HepG2 (cell line): ENCODE data around the gene MGLL. TPM values are rescaled to one million over a fixed set of nuclear protein-coding genes. Genes with fewer than 3 reads are reported as not detected.

Experiments
- ATAC-seq: fragments of 200-7000 bp; cut with Tn5 transposase; 3 replicates; pipeline ENCODE4 v1.9.1; 2020; ENCODE audit warnings: mild to moderate bottlenecking, moderate library complexity
- BruUV-seq: library from RNA; stranded (reverse); fragments of 400-500 nt; replicated peaks from 2 replicates; lab custom pipeline; 2021; lab: Mats Ljungman, UMichigan
- CTCF ChIA-PET: fragments of 300-600 bp; formaldehyde crosslinking; extraction: SDS; loops from one replicate; lab custom pipeline; 2021; ENCODE audit warnings: low total read pairs, inconsistent platforms, low intra/inter-chr PET ratio; lab: Yijun Ruan, JAX
- POLR2A ChIA-PET: fragments of 350-600 bp; sonication (Branson Sonifier 250); formaldehyde crosslinking; loops from one replicate; lab custom pipeline; 2020; ENCODE audit warnings: antibody characterized with exemption, inconsistent platforms; lab: Yijun Ruan, JAX
- DNase-seq: peaks from one replicate; pipeline ENCODE4 v3.0.0-alpha.2; 2015; ENCODE audit warnings: low spot score
- FAIRE-seq: peaks from 3 replicates; lab custom pipeline; 2011; peaks lifted over from hg19 to GRCh38; lab: Jason Lieb, UNC
- H2AFZ ChIP-seq: one replicate; pipeline ENCODE4 v1.6.1; 2011; ENCODE audit warnings: low read length, inconsistent platforms
- H3K27ac ChIP-seq: fragments of 300-600 bp; 3 replicates; pipeline ENCODE4 v1.8.0; 2011; ENCODE audit warnings: mixed run types, mild to moderate bottlenecking, mixed read lengths, low read length, inconsistent platforms; ENCODE audit not compliant: insufficient read depth; ENCODE audit errors: extremely low read length
- H3K27me3 ChIP-seq, 2 experiments: fragments of 200-600 bp in 1 of 2; 2 replicates in 1 of 2; 3 replicates in 1 of 2; pipeline versions ENCODE4 v1.6.0 to v1.8.0; 2011; ENCODE audit warnings: low read length in 2 of 2, mild to moderate bottlenecking in 2 of 2, moderate library complexity in 2 of 2, inconsistent platforms in 1 of 2; ENCODE audit not compliant: insufficient read depth in 2 of 2, control insufficient read depth in 1 of 2
- H3K36me3 ChIP-seq, 2 experiments: fragments of 200-600 bp in 1 of 2; replicated peaks in 1 of 2; 2 replicates in 1 of 2; 3 replicates in 1 of 2; pipeline versions ENCODE4 v1.5.1 to v1.8.0; 2011; ENCODE audit warnings: low read length in 2 of 2, inconsistent platforms in 1 of 2; ENCODE audit not compliant: insufficient read depth in 2 of 2, control insufficient read depth in 1 of 2
- H3K4me1 ChIP-seq: 2 replicates; pipeline ENCODE4 v1.5.1; 2012; ENCODE audit warnings: low read length, inconsistent platforms; ENCODE audit not compliant: insufficient read depth
- H3K4me2 ChIP-seq: 2 replicates; pipeline ENCODE4 v1.6.0; 2011; ENCODE audit warnings: low read depth, low read length, inconsistent platforms
- H3K4me3 ChIP-seq, 3 experiments: fragments of 200-600 bp in 1 of 3; sonication (generic), shearing (Covaris generic) in 1 of 3; replicated peaks in 1 of 3; 2 replicates each; pipeline ENCODE4 v1.5.1; 2011 to 2016; ENCODE audit warnings: low read length in 3 of 3, inconsistent platforms in 2 of 3, low read depth in 2 of 3, mild to moderate bottlenecking in 2 of 3, control low read depth in 1 of 3, mixed read lengths in 1 of 3; ENCODE audit not compliant: insufficient read depth in 1 of 3
- H3K79me2 ChIP-seq: one replicate; pipeline ENCODE4 v1.6.1; 2011; ENCODE audit warnings: low read length, inconsistent platforms; ENCODE audit not compliant: insufficient read depth
- H3K9ac ChIP-seq: 2 replicates; pipeline ENCODE4 v1.6.0; 2011; ENCODE audit warnings: mild to moderate bottlenecking, low read depth, low read length, inconsistent platforms; ENCODE audit not compliant: insufficient read depth
- H3K9me3 ChIP-seq: 2 replicates; pipeline ENCODE4 v1.5.1; 2012; ENCODE audit warnings: mild to moderate bottlenecking, low read length
- H4K20me1 ChIP-seq: 2 replicates; pipeline ENCODE4 v1.6.0; 2011; ENCODE audit warnings: inconsistent platforms, mild to moderate bottlenecking, low read length, moderate library complexity; ENCODE audit not compliant: insufficient read depth
- ARID2 ChIP-seq: sonication (generic); formaldehyde crosslinking; IDR thresholded peaks from 2 replicates; pipeline ENCODE4 v1.8.1; 2022; ENCODE audit warnings: mild to moderate bottlenecking, missing genetic modification reagents, borderline replicate concordance
- DPF2 ChIP-seq: sonication (generic); formaldehyde crosslinking; IDR thresholded peaks from 2 replicates; pipeline ENCODE4 v1.4.0; 2020; ENCODE audit warnings: mild to moderate bottlenecking, low read depth, missing genetic modification reagents, borderline replicate concordance
- EHMT2 ChIP-seq: fragments of 200-600 bp; sonication (generic); IDR thresholded peaks from 2 replicates; pipeline ENCODE4 v1.7.0; 2017; ENCODE audit warnings: antibody characterized with exemption, low read depth, low read length, borderline replicate concordance
- MYNN ChIP-seq: sonication (generic); formaldehyde crosslinking; IDR thresholded peaks from 2 replicates; pipeline ENCODE4 v1.4.0; 2020; ENCODE audit warnings: mild to moderate bottlenecking, low read depth, missing genetic modification reagents
- PAWR ChIP-seq: sonication (generic); formaldehyde crosslinking; IDR thresholded peaks from 2 replicates; pipeline ENCODE4 v1.4.0; 2020; ENCODE audit warnings: missing genetic modification reagents, mild to moderate bottlenecking, borderline replicate concordance
- U2AF1 ChIP-seq: fragments of 200-400 bp; formaldehyde crosslinking; optimal IDR thresholded peaks from 2 replicates; pipeline ENCODE3; 2017; ENCODE audit warnings: mild to moderate bottlenecking, low read depth, low read length
- ZBTB38 ChIP-seq: sonication (generic); formaldehyde crosslinking; IDR thresholded peaks from 2 replicates; pipeline ENCODE4 v1.5.1; 2020; ENCODE audit warnings: mild to moderate bottlenecking, missing genetic modification reagents
- ZC3H13 ChIP-seq: sonication (generic); formaldehyde crosslinking; IDR thresholded peaks from 2 replicates; pipeline ENCODE4 v1.8.1; 2023; ENCODE audit warnings: mild to moderate bottlenecking, missing genetic modification reagents, moderate library complexity
- ZNF768 ChIP-seq: sonication (generic); formaldehyde crosslinking; IDR thresholded peaks from 2 replicates; pipeline ENCODE4 v1.4.0; 2020; ENCODE audit warnings: missing genetic modification reagents
- WGBS: methylation state at CpG from one replicate; pipeline ENCODE4 v1.1.6; 2017; ENCODE audit warnings: low lambda C conversion rate; 5-methylcytosine and 5-hydroxymethylcytosine counted together
- in situ Hi-C: cut with HindIII; loops from 2 replicates; pipeline ENCODE4 v1.10.0; 2017; ENCODE audit warnings: low pct_unique_long_range_greater_than_20kb; ENCODE audit not compliant: extremely low pct_ligation_motif_present
- intact Hi-C: fragments of 100-400 bp; cut with micrococcal nuclease; formaldehyde crosslinking; loops from one replicate; pipeline ENCODE4 v1.10.0; 2022; ENCODE audit not compliant: unreplicated experiment
- polyA plus RNA-seq, 8 experiments: library from polyadenylated mRNA; depleted of rRNA in 3 of 8; stranded (reverse) in 7 of 8; unstranded in 1 of 8; fragments of >200 nt; fragmentation: Illumina TruSeq in 4 of 8; extraction: Trizol in 4 of 8; gene quantifications; 2 replicates each; pipeline versions ENCODE4 v1.2.1 to v1.2.3, GENCODE V29; 2011 to 2016; ENCODE audit warnings: low read depth in 4 of 8, missing spikeins in 1 of 8, mixed read lengths in 1 of 8; ENCODE audit not compliant: insufficient read depth in 1 of 8
- total RNA-seq, 5 experiments: library from RNA; depleted of rRNA; stranded (reverse); fragments of >200 nt; fragmentation: Illumina TruSeq; extraction: Trizol; gene quantifications; 2 replicates each; pipeline ENCODE4 v1.2.3, GENCODE V29; 2016; ENCODE audit warnings: low read depth in 1 of 5
- TF ChIP-seq, protein P1 (sequence below): sonication (generic); formaldehyde crosslinking; conservative IDR thresholded peaks from 2 replicates; pipeline ENCODE4 v1.4.0; 2020; ENCODE audit warnings: mild to moderate bottlenecking, missing genetic modification reagents, moderate library complexity
- TF ChIP-seq, protein P2 (sequence below): sonication (generic); formaldehyde crosslinking; IDR thresholded peaks from 2 replicates; pipeline ENCODE4 v1.8.1; 2023; ENCODE audit warnings: mild to moderate bottlenecking, missing genetic modification reagents

MGLL gene
- total and polyA plus RNA-seq, 2 of the 13 experiments (the other 11 are each of a cell fraction or from before 2014, with no cell fraction given), result not detected

DNA sequence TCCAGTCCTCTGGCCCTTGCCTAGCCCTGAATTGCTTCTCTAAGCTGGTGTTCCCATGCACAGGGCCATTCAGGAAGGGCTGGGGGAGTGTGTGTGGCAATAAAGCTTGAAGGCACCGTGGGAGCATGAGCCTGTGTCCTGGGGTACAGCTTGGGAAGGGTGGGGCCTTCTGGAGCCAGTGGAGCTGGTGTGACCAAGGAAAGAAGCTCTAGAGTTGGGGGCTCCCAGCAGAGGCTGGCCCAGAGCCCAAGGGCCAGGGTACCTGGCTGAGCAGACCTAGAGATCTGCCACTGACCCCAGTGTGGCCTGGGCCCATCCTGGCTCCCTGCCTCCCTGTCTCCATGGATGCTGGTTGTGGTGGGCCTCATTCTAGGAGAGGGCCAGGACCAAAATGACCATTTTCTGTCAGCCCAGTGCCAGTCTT lies 141.5 kb downstream of the MGLL start:
- FAIRE-seq, result no peak
- Histone ChIP-seq H3K4me3 (no peak overlapping the region), H4K20me1 (no peaks in the 10 kb centered on the region), H3K9me3 (no peaks in the 10 kb centered on the region), H3K79me2 (no peaks in the 10 kb centered on the region), H3K36me3 (no peaks in the 10 kb centered on the region), H3K27me3 (no peaks in the 10 kb centered on the region; a peak in 1 of 5 replicates), H3K4me2 (no peak overlapping the region), H3K27ac (no peak overlapping the region), H2AFZ (no peak overlapping the region), H3K9ac (no peak overlapping the region), H3K4me1 (no peaks in the 10 kb centered on the region)
- TF ChIP-seq ZC3H13 (CRISPR knock-in tag) (no peak), ARID2 (CRISPR knock-in tag) (no peak), ZBTB38 (CRISPR knock-in tag) (no peak), U2AF1 (no peak), PAWR (CRISPR knock-in tag) (no peak), EHMT2 (no peak), ZNF768 (CRISPR knock-in tag) (no peak), MYNN (no peak), DPF2 (CRISPR knock-in tag) (no peak)
- TF ChIP-seq, protein P1, sequence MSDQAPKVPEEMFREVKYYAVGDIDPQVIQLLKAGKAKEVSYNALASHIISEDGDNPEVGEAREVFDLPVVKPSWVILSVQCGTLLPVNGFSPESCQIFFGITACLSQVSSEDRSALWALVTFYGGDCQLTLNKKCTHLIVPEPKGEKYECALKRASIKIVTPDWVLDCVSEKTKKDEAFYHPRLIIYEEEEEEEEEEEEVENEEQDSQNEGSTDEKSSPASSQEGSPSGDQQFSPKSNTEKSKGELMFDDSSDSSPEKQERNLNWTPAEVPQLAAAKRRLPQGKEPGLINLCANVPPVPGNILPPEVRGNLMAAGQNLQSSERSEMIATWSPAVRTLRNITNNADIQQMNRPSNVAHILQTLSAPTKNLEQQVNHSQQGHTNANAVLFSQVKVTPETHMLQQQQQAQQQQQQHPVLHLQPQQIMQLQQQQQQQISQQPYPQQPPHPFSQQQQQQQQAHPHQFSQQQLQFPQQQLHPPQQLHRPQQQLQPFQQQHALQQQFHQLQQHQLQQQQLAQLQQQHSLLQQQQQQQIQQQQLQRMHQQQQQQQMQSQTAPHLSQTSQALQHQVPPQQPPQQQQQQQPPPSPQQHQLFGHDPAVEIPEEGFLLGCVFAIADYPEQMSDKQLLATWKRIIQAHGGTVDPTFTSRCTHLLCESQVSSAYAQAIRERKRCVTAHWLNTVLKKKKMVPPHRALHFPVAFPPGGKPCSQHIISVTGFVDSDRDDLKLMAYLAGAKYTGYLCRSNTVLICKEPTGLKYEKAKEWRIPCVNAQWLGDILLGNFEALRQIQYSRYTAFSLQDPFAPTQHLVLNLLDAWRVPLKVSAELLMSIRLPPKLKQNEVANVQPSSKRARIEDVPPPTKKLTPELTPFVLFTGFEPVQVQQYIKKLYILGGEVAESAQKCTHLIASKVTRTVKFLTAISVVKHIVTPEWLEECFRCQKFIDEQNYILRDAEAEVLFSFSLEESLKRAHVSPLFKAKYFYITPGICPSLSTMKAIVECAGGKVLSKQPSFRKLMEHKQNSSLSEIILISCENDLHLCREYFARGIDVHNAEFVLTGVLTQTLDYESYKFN, result no peak
- TF ChIP-seq, protein P2, sequence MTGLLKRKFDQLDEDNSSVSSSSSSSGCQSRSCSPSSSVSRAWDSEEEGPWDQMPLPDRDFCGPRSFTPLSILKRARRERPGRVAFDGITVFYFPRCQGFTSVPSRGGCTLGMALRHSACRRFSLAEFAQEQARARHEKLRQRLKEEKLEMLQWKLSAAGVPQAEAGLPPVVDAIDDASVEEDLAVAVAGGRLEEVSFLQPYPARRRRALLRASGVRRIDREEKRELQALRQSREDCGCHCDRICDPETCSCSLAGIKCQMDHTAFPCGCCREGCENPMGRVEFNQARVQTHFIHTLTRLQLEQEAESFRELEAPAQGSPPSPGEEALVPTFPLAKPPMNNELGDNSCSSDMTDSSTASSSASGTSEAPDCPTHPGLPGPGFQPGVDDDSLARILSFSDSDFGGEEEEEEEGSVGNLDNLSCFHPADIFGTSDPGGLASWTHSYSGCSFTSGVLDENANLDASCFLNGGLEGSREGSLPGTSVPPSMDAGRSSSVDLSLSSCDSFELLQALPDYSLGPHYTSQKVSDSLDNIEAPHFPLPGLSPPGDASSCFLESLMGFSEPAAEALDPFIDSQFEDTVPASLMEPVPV (CRISPR knock-in tag), result no peak
- BruUV-seq, result no TSS peak
- in situ Hi-C loops (loop anchor here (10.0 kb wide), 1 partner anchor 284 kb away; no protein-coding TSS in a partner anchor), intact Hi-C loops (no loop called here)
- no peak for DNase-seq
- WGBS, result 13% methylated on average over 1 of the region's 1 CpG
- ChIA-PET POLR2A (no interaction called here), CTCF (no interaction called here)
- ATAC-seq, result no peak
